ENCODE results near the gene NCK1.

The NCK1 gene

GRCh38 chr3:136988651-136989050, 126.6 kb downstream of the NCK1 start:
- no peak for DNase-seq (ENCODE audit: low read depth)

- no peak for DNase-seq (ENCODE audit: low read depth)
Measured at GRCh38 chr3:136989781-136990524, 127.9 kb downstream of the NCK1 start.

GRCh38 chr3:136990826-136991225, 128.8 kb downstream of the NCK1 start:
- DNase-seq (ENCODE audit: low read depth), result no peak

- no peak for DNase-seq (ENCODE audit: low read depth)
Measured at GRCh38 chr3:136992115-136992514, 130.1 kb downstream of the NCK1 start.

GRCh38 chr3:136994772-136995516, 132.9 kb downstream of the NCK1 start:
- DNase-seq (ENCODE audit: low read depth), result peak; percentile 97

GRCh38 chr3:136995652-136996051, 133.6 kb downstream of the NCK1 start:
- DNase-seq (ENCODE audit: low read depth), result no peak

Measured in amniotic epithelial cell (primary cell).